H9 (cell line): ENCODE measurements around the gene VPS13A. TPM values are rescaled to one million over a fixed set of nuclear protein-coding genes. Genes with fewer than 3 reads are reported as not detected.

Source experiments
- DNase-seq: peaks from one replicate; pipeline ENCODE4 v3.0.0-alpha.2; 2017
- H2AFZ ChIP-seq: one replicate; pipeline ENCODE4 v1.6.1; 2013; ENCODE audit warnings: mild to moderate bottlenecking, low read length, control low read depth, moderate library complexity
- H2AK5ac ChIP-seq: 2 replicates; pipeline ENCODE4 v1.6.1; 2013; ENCODE audit warnings: low read length, control low read depth, mixed read lengths; ENCODE audit not compliant: insufficient read length
- H2BK120ac ChIP-seq: one replicate; pipeline ENCODE4 v1.6.1; 2013; ENCODE audit warnings: low read depth, mild to moderate bottlenecking, low read length, control low read depth, inconsistent platforms; ENCODE audit not compliant: poor library complexity, severe bottlenecking
- H2BK12ac ChIP-seq: 2 replicates; pipeline ENCODE4 v1.6.1; 2013; ENCODE audit warnings: low read length, control low read depth, mixed read lengths, low read depth; ENCODE audit not compliant: insufficient read length
- H2BK15ac ChIP-seq: 2 replicates; pipeline ENCODE4 v1.6.1; 2013; ENCODE audit warnings: low read depth, low read length, control low read depth
- H2BK20ac ChIP-seq: one replicate; pipeline ENCODE4 v1.6.1; 2013; ENCODE audit warnings: low read depth, mild to moderate bottlenecking, low read length, control low read depth, inconsistent platforms; ENCODE audit not compliant: poor library complexity, severe bottlenecking
- H2BK5ac ChIP-seq: 2 replicates; pipeline ENCODE4 v1.6.1; 2013; ENCODE audit warnings: low read length, control low read depth, mixed read lengths; ENCODE audit not compliant: insufficient read length
- H3K14ac ChIP-seq: 2 replicates; pipeline ENCODE4 v1.6.1; 2013; ENCODE audit warnings: low read length, control low read depth; ENCODE audit not compliant: insufficient read depth
- H3K18ac ChIP-seq: 2 replicates; pipeline ENCODE4 v1.6.1; 2013; ENCODE audit warnings: low read depth, mild to moderate bottlenecking, mixed read lengths, low read length, control low read depth; ENCODE audit not compliant: insufficient read length
- H3K23ac ChIP-seq: 2 replicates; pipeline ENCODE4 v1.6.1; 2013; ENCODE audit warnings: low read length, control low read depth, mixed read lengths, low read depth; ENCODE audit not compliant: insufficient read length
- H3K23me2 ChIP-seq: 2 replicates; pipeline ENCODE4 v1.6.1; 2013; ENCODE audit warnings: low read depth, mild to moderate bottlenecking, mixed read lengths, low read length, control low read depth; ENCODE audit not compliant: insufficient read length, poor library complexity, severe bottlenecking
- H3K27ac ChIP-seq: 2 replicates; pipeline ENCODE4 v1.5.1; 2013; ENCODE audit warnings: low read length, control low read depth, mixed read lengths, low read depth; ENCODE audit not compliant: insufficient read length
- H3K27me3 ChIP-seq: 2 replicates; pipeline ENCODE4 v1.6.1; 2013; ENCODE audit warnings: low read length, control low read depth, inconsistent platforms; ENCODE audit not compliant: insufficient read depth
- H3K4ac ChIP-seq: 2 replicates; pipeline ENCODE4 v1.6.1; 2013; ENCODE audit warnings: low read depth, mild to moderate bottlenecking, control low read depth, inconsistent platforms, low read length, moderate library complexity
- H3K4me1 ChIP-seq: 2 replicates; pipeline ENCODE4 v1.6.1; 2013; ENCODE audit warnings: low read length, control low read depth, inconsistent platforms; ENCODE audit not compliant: insufficient read depth
- H3K4me2 ChIP-seq: 2 replicates; pipeline ENCODE4 v1.6.1; 2013; ENCODE audit warnings: low read length, control low read depth, mixed read lengths; ENCODE audit not compliant: insufficient read length, insufficient read depth
- H3K56ac ChIP-seq: 2 replicates; pipeline ENCODE4 v1.6.1; 2013; ENCODE audit warnings: low read depth, mild to moderate bottlenecking, mixed read lengths, low read length, control low read depth; ENCODE audit not compliant: insufficient read length
- H3K79me1 ChIP-seq: 2 replicates; pipeline ENCODE4 v1.6.1; 2013; ENCODE audit warnings: low read depth, mild to moderate bottlenecking, moderate library complexity, low read length, control low read depth, inconsistent platforms; ENCODE audit not compliant: insufficient read depth, poor library complexity, severe bottlenecking
- H3K79me2 ChIP-seq: 2 replicates; pipeline ENCODE4 v1.6.1; 2013; ENCODE audit warnings: low read length, control low read depth, inconsistent platforms; ENCODE audit not compliant: insufficient read depth
- H3K9ac ChIP-seq: 2 replicates; pipeline ENCODE4 v1.6.1; 2013; ENCODE audit warnings: low read length, control low read depth, mixed read lengths; ENCODE audit not compliant: insufficient read length; ENCODE audit errors: extremely low read depth
- H3K9me3 ChIP-seq: one replicate; pipeline ENCODE4 v1.6.1; 2013; ENCODE audit warnings: low read depth, low read length, inconsistent platforms; ENCODE audit not compliant: control insufficient read depth
- H3T11ph ChIP-seq: one replicate; pipeline ENCODE4 v1.6.1; 2013; ENCODE audit warnings: mild to moderate bottlenecking, low read length, control low read depth, inconsistent platforms
- H4K20me1 ChIP-seq: one replicate; pipeline ENCODE4 v1.6.1; 2013; ENCODE audit not compliant: control insufficient read depth, insufficient read length, insufficient read depth
- H4K5ac ChIP-seq: 2 replicates; pipeline ENCODE4 v1.6.1; 2013; ENCODE audit warnings: low read depth, mild to moderate bottlenecking, mixed read lengths, low read length, control low read depth; ENCODE audit not compliant: insufficient read length
- H4K8ac ChIP-seq: replicated peaks from 2 replicates; pipeline ENCODE4 v1.6.1; 2013; ENCODE audit warnings: low read length, control low read depth, mixed read lengths, low read depth; ENCODE audit not compliant: insufficient read length
- H4K91ac ChIP-seq: 2 replicates; pipeline ENCODE4 v1.6.1; 2013; ENCODE audit warnings: low read depth, mild to moderate bottlenecking, moderate library complexity, mixed read lengths, low read length, control low read depth; ENCODE audit not compliant: insufficient read length
- H3K27ac Mint-ChIP-seq, 3 experiments: 2 replicates in 2 of 3; 3 replicates in 1 of 3; pipeline ENCODE4 v1.8.0; 2020 to 2021; ENCODE audit warnings: mixed read lengths in 3 of 3, mild to moderate bottlenecking in 1 of 3, moderate library complexity in 1 of 3
- H3K27me3 Mint-ChIP-seq: 2 replicates; pipeline ENCODE4 v1.8.0; 2021; ENCODE audit warnings: low read depth, mild to moderate bottlenecking, moderate library complexity, mixed read lengths
- H3K36me3 Mint-ChIP-seq, 3 experiments: 2 replicates in 2 of 3; 3 replicates in 1 of 3; pipeline ENCODE4 v1.8.0; 2020 to 2021; ENCODE audit warnings: low read depth in 3 of 3, mixed read lengths in 3 of 3; ENCODE audit not compliant: insufficient read depth in 1 of 3
- H3K4me1 Mint-ChIP-seq, 2 experiments: 2 replicates each; pipeline ENCODE4 v1.8.0; 2020; ENCODE audit warnings: mixed read lengths in 2 of 2
- H3K4me3 Mint-ChIP-seq, 2 experiments: 2 replicates in 1 of 2; 3 replicates in 1 of 2; pipeline ENCODE4 v1.8.0; 2020 to 2021; ENCODE audit warnings: mild to moderate bottlenecking in 2 of 2, mixed read lengths in 2 of 2, moderate library complexity in 1 of 2
- H3K9me3 Mint-ChIP-seq, 2 experiments: 2 replicates in 1 of 2; 3 replicates in 1 of 2; pipeline ENCODE4 v1.8.0; 2020; ENCODE audit warnings: mild to moderate bottlenecking in 2 of 2, mixed read lengths in 2 of 2, moderate library complexity in 1 of 2
- WGBS: extraction: QIAGEN DNeasy Blood & Tissue Kit; methylation state at CpG from one replicate; pipeline ENCODE4 v1.1.7; 2013; ENCODE audit warnings: missing lambda C conversion rate, low lambda C conversion rate, mixed read lengths; ENCODE audit not compliant: insufficient read length; ENCODE audit errors: extremely low coverage; 5-methylcytosine and 5-hydroxymethylcytosine counted together
- total RNA-seq: library from RNA; stranded (reverse); gene quantifications from 2 replicates; pipeline ENCODE4 v1.2.1, GENCODE V29; 2021
- TF ChIP-seq, protein P1 (sequence below): fragments of 200-600 bp; sonication (generic); conservative IDR thresholded peaks from 3 replicates; pipeline ENCODE4 v1.8.0; 2021; ENCODE audit warnings: antibody characterized with exemption, mild to moderate bottlenecking

The VPS13A gene
- total RNA-seq, 1 experiment from 2014 or later, result 34.0 TPM

DNA sequence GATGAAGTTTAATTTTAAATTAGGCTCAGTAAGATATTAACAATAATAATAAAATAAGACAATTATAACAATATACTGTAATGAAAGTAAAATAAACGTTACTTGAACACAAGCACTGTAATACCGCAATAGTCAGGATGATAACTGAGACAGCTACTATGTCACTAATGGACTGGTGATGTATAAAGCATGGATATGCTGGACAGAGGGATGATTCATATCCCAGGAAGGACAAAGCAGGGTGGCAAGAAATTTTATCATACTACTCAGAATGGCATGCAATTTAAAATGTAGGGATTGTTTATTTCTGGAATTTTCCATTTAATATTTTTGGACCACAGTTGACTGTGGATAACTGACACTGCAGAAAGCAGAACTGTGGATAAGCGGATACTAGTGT, 196.9 kb downstream of the VPS13A start:
- Mint-ChIP-seq H3K9me3 (peaks cover 3% of the 10 kb centered on the region in 2 experiments; a peak in 1 of 5 replicates), H3K4me3 (no peak overlapping the region), H3K27me3 (no peaks in the 10 kb centered on the region; the same call in 1 of the 2 replicates), H3K27ac (no peak overlapping the region), H3K36me3 (peaks cover 18 to 30% (median 24%) of the 10 kb centered on the region in 3 experiments), H3K4me1 (peaks cover 7 to 12% of the 10 kb centered on the region in 2 experiments)
- Histone ChIP-seq H3K14ac (no peak overlapping the region), H2BK5ac (no peak overlapping the region), H3K79me2 (no peaks in the 10 kb centered on the region), H4K91ac (no peak overlapping the region), H3K4ac (no peak overlapping the region), H4K8ac (no peak overlapping the region), H4K20me1 (no peaks in the 10 kb centered on the region), H3T11ph (no peak overlapping the region), H3K79me1 (no peaks in the 10 kb centered on the region), H2BK12ac (no peak overlapping the region), H3K18ac (no peak overlapping the region), H2BK20ac (no peak overlapping the region), H3K23ac (no peak overlapping the region), H4K5ac (no peak overlapping the region), H3K27ac (no peak overlapping the region), H3K9ac (no peak overlapping the region), H2AFZ (no peak overlapping the region), H3K27me3 (no peaks in the 10 kb centered on the region), H3K4me2 (no peak overlapping the region), H3K56ac (no peak overlapping the region), H2BK15ac (no peak overlapping the region), H2BK120ac (no peak overlapping the region), H2AK5ac (no peak overlapping the region), H3K9me3 (no peaks in the 10 kb centered on the region), H3K4me1 (no peaks in the 10 kb centered on the region), H3K23me2 (no peaks in the 10 kb centered on the region)
- DNase-seq, result no peak
- WGBS, result no CpG with 5 or more reads among the region's 3 CpGs
- TF ChIP-seq, protein P1, sequence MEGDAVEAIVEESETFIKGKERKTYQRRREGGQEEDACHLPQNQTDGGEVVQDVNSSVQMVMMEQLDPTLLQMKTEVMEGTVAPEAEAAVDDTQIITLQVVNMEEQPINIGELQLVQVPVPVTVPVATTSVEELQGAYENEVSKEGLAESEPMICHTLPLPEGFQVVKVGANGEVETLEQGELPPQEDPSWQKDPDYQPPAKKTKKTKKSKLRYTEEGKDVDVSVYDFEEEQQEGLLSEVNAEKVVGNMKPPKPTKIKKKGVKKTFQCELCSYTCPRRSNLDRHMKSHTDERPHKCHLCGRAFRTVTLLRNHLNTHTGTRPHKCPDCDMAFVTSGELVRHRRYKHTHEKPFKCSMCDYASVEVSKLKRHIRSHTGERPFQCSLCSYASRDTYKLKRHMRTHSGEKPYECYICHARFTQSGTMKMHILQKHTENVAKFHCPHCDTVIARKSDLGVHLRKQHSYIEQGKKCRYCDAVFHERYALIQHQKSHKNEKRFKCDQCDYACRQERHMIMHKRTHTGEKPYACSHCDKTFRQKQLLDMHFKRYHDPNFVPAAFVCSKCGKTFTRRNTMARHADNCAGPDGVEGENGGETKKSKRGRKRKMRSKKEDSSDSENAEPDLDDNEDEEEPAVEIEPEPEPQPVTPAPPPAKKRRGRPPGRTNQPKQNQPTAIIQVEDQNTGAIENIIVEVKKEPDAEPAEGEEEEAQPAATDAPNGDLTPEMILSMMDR, result no peak
